ENCODE measurements around the gene TGFA.

The TGFA gene

GRCh38 chr2:70518557-70518956 is 35.1 kb downstream of the TGFA start:
- POLR2A ChIA-PET: no interaction called here
- no peak overlapping the region for H3K4me3 ChIP-seq (ENCODE audit: low read depth, low read length)
- H3K9me3 ChIP-seq (ENCODE audit: control insufficient read depth, insufficient read depth, low read depth, low read length): no peaks in the 10 kb centered on the region
- H3K36me3 ChIP-seq (ENCODE audit: control insufficient read depth in 2 of 2, insufficient read depth in 1 of 2, low read length in 2 of 2): no peaks in the 10 kb centered on the region
- H3K4me1 ChIP-seq (ENCODE audit: control insufficient read depth, insufficient read depth, low read length): no peaks in the 10 kb centered on the region
- H3K27ac ChIP-seq (ENCODE audit: extremely low read depth, low read depth, low read length): no peak overlapping the region
- CTCF ChIA-PET: interaction anchor here (1.0 kb wide), 1 partner anchor 178 kb away, joined by 3 read pairs; no protein-coding TSS in a partner anchor
- TF ChIP-seq ZNF341 (tag by site-specific recombination; IDR thresholded peaks at IDR 0.05; ENCODE audit: low read depth) (no peak), ZFP69B (tag by site-specific recombination; IDR thresholded peaks at IDR 0.05) (no peak), ZNF518A (tag by site-specific recombination; conservative IDR thresholded peaks at IDR 0.05; ENCODE audit: low read depth) (no peak)

GRCh38 chr2:70517804-70518203 is 35.8 kb downstream of the TGFA start:
- no peak overlapping the region for H3K27ac ChIP-seq (ENCODE audit: extremely low read depth, low read depth, low read length)
- ChIA-PET POLR2A (no interaction called here), CTCF (interaction anchor here (0.6 kb wide), 1 partner anchor 129 kb away, joined by 3 read pairs; no protein-coding TSS in a partner anchor)
- H3K4me3 ChIP-seq (ENCODE audit: low read depth, low read length): no peak overlapping the region
- no peaks in the 10 kb centered on the region for H3K36me3 ChIP-seq (ENCODE audit: control insufficient read depth in 2 of 2, insufficient read depth in 1 of 2, low read length in 2 of 2)
- H3K4me1 ChIP-seq (ENCODE audit: control insufficient read depth, insufficient read depth, low read length): no peaks in the 10 kb centered on the region
- TF ChIP-seq ZNF404 (tag by site-specific recombination; IDR thresholded peaks at IDR 0.05) (no peak), ZNF324 (tag by site-specific recombination; IDR thresholded peaks at IDR 0.05) (no peak), PBX3 (CRISPR knock-in tag; IDR thresholded peaks at IDR 0.05) (no peak), ZIC2 (tag by site-specific recombination; IDR thresholded peaks at IDR 0.05) (no peak), ZNF776 (tag by site-specific recombination; IDR thresholded peaks at IDR 0.05; ENCODE audit: borderline replicate concordance) (no peak)
- no peaks in the 10 kb centered on the region for H3K9me3 ChIP-seq (ENCODE audit: control insufficient read depth, insufficient read depth, low read depth, low read length)

- POLR2A ChIA-PET: no interaction called here
- CTCF ChIA-PET: no interaction called here
- no peaks in the 10 kb centered on the region for H3K4me1 ChIP-seq (ENCODE audit: control insufficient read depth, insufficient read depth, low read length)
- no peak overlapping the region for H3K27ac ChIP-seq (ENCODE audit: extremely low read depth, low read depth, low read length)
- no peaks in the 10 kb centered on the region for H3K36me3 ChIP-seq (ENCODE audit: control insufficient read depth in 2 of 2, insufficient read depth in 1 of 2, low read length in 2 of 2)
- no peak overlapping the region for H3K4me3 ChIP-seq (ENCODE audit: low read depth, low read length)
- H3K9me3 ChIP-seq (ENCODE audit: control insufficient read depth, insufficient read depth, low read depth, low read length): no peaks in the 10 kb centered on the region
- no peak for TF ChIP-seq ZNF423 (tag by site-specific recombination; IDR thresholded peaks at IDR 0.05)
- TF ChIP-seq ZNF660 (tag by site-specific recombination; IDR thresholded peaks at IDR 0.05): no peak
- TF ChIP-seq ZNF629 (tag by site-specific recombination; IDR thresholded peaks at IDR 0.05): no peak
- TF ChIP-seq ZNF561 (tag by site-specific recombination; IDR thresholded peaks at IDR 0.05; ENCODE audit: borderline replicate concordance): no peak
- no peak for TF ChIP-seq GLI2 (tag by site-specific recombination; IDR thresholded peaks at IDR 0.05; ENCODE audit: borderline replicate concordance, low read depth)
- TF ChIP-seq ZNF239 (tag by site-specific recombination; IDR thresholded peaks at IDR 0.05): no peak
- TF ChIP-seq ZNF707 (tag by site-specific recombination; IDR thresholded peaks at IDR 0.05): no peak
- TF ChIP-seq FEZF1 (tag by site-specific recombination; IDR thresholded peaks at IDR 0.05): no peak
- TF ChIP-seq ZNF148 (tag by site-specific recombination; IDR thresholded peaks at IDR 0.05; ENCODE audit: borderline replicate concordance): no peak
- TF ChIP-seq, protein P1, sequence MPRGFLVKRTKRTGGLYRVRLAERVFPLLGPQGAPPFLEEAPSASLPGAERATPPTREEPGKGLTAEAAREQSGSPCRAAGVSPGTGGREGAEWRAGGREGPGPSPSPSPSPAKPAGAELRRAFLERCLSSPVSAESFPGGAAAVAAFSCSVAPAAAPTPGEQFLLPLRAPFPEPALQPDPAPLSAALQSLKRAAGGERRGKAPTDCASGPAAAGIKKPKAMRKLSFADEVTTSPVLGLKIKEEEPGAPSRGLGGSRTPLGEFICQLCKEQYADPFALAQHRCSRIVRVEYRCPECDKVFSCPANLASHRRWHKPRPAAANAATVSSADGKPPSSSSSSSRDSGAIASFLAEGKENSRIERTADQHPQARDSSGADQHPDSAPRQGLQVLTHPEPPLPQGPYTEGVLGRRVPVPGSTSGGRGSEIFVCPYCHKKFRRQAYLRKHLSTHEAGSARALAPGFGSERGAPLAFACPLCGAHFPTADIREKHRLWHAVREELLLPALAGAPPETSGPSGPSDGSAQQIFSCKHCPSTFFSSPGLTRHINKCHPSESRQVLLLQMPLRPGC (tag by site-specific recombination; IDR thresholded peaks at IDR 0.05): no peak
- TF ChIP-seq ZNF23 (tag by site-specific recombination; IDR thresholded peaks at IDR 0.05; ENCODE audit: borderline replicate concordance): no peak
- no peak for TF ChIP-seq SALL2 (tag by site-specific recombination; IDR thresholded peaks at IDR 0.05; ENCODE audit: borderline replicate concordance)
- TF ChIP-seq KLF10 (tag by site-specific recombination; IDR thresholded peaks at IDR 0.05): no peak
- TF ChIP-seq ZNF791 (tag by site-specific recombination; IDR thresholded peaks at IDR 0.05): no peak
These were observed 37.0 kb downstream of the TGFA start for GRCh38 chr2:70516596-70516995.

Data from HEK293 (cell line).